Endodermal cell (in vitro differentiated cells): ENCODE measurements around the gene MANEAL. TPM values are rescaled to one million over a fixed set of nuclear protein-coding genes. Genes with fewer than 3 reads are reported as not detected.

Source experiments
- DNase-seq: peaks from one replicate; pipeline ENCODE4 v3.0.0-alpha.2; 2017
- H3K27ac ChIP-seq: 2 replicates; pipeline ENCODE4 v1.5.1; 2013; ENCODE audit warnings: mild to moderate bottlenecking, low read depth, low read length, moderate library complexity
- H3K27me3 ChIP-seq: 2 replicates; pipeline ENCODE4 v1.6.1; 2013; ENCODE audit warnings: mild to moderate bottlenecking, low read length, moderate library complexity; ENCODE audit not compliant: insufficient read depth, control insufficient read depth, poor library complexity, severe bottlenecking
- H3K36me3 ChIP-seq: 2 replicates; pipeline ENCODE4 v1.7.0; 2013; ENCODE audit warnings: mild to moderate bottlenecking, low read length, moderate library complexity; ENCODE audit not compliant: control insufficient read depth, insufficient read depth
- H3K4me1 ChIP-seq: one replicate; pipeline ENCODE4 v1.7.0; 2013; ENCODE audit warnings: low read length; ENCODE audit not compliant: control insufficient read depth, insufficient read depth
- H3K4me3 ChIP-seq: 2 replicates; pipeline ENCODE4 v1.5.1; 2013; ENCODE audit warnings: mild to moderate bottlenecking, low read length, moderate library complexity
- H3K9ac ChIP-seq: 2 replicates; pipeline ENCODE4 v1.6.1; 2013; ENCODE audit warnings: mild to moderate bottlenecking, low read length, moderate library complexity; ENCODE audit not compliant: poor library complexity, severe bottlenecking; ENCODE audit errors: extremely low read depth
- H3K9me3 ChIP-seq: 2 replicates; pipeline ENCODE4 v1.6.1; 2013; ENCODE audit warnings: mild to moderate bottlenecking, low read length, moderate library complexity; ENCODE audit not compliant: control insufficient read depth
- H3K27ac Mint-ChIP-seq: 2 replicates; pipeline ENCODE4 v1.8.0; 2020; ENCODE audit warnings: mixed read lengths
- H3K27me3 Mint-ChIP-seq: 2 replicates; pipeline ENCODE4 v1.8.0; 2021; ENCODE audit warnings: mild to moderate bottlenecking, mixed read lengths; ENCODE audit not compliant: insufficient read depth
- H3K36me3 Mint-ChIP-seq: 2 replicates; pipeline ENCODE4 v1.8.0; 2020; ENCODE audit warnings: low read depth, mixed read lengths
- H3K4me1 Mint-ChIP-seq: 2 replicates; pipeline ENCODE4 v1.8.0; 2020; ENCODE audit warnings: mixed read lengths
- H3K4me3 Mint-ChIP-seq: 2 replicates; pipeline ENCODE4 v1.8.0; 2020; ENCODE audit warnings: mild to moderate bottlenecking, moderate library complexity, mixed read lengths
- H3K9me3 Mint-ChIP-seq: 2 replicates; pipeline ENCODE4 v1.8.0; 2020; ENCODE audit warnings: mild to moderate bottlenecking, mixed read lengths
- WGBS, 2 experiments: methylation state at CpG; one replicate each; pipeline versions ENCODE4 v1.1.5 to v1.1.7; 2013; ENCODE audit warnings: missing lambda C conversion rate in 2 of 2, mixed read lengths in 1 of 2; ENCODE audit not compliant: insufficient coverage in 1 of 2, insufficient read length in 1 of 2; 5-methylcytosine and 5-hydroxymethylcytosine counted together
- total RNA-seq, 2 donors: library from RNA; stranded (reverse); fragmentation: NEBNext Ultra II Directional in 1 of 2; extraction: Animal tissue kit (Norgen Biotek cat#: 25700) in 1 of 2; gene quantifications; 2 replicates in 1 of 2; 3 replicates in 1 of 2; pipeline ENCODE4 v1.2.1, GENCODE V29; 2021
- TF ChIP-seq, protein P1 (sequence below): fragments of 200-600 bp; sonication (generic); conservative IDR thresholded peaks from 2 replicates; pipeline ENCODE4 v1.5.0; 2021; ENCODE audit warnings: antibody characterized with exemption, mild to moderate bottlenecking

MANEAL gene
- total RNA-seq, 2 donors from 2014 or later, result 7.0 to 9.6 TPM

DNA sequence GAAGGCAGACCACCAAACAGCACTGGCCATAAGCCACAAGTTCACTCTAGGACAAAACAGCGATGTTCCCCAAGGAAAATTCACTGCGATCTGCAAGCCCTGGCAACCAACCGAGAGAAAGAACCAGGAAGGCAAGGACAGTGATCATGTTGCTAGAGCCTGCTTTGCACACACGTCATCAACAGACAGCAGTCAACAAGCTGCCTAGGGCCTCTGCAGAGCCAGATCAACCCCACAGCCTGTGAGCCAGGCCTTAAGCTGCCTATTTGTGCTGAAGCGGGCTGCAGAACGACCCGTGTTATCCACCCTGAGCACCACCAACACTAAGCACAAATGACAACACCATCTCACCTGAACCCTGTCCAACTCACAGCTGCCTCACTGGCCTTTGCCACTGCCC lies 20.6 kb downstream of the MANEAL start:
- WGBS, 2 experiments, result 94 to 100% methylated on average over 5 to 7 of the region's 7 CpGs
- TF ChIP-seq, protein P1, sequence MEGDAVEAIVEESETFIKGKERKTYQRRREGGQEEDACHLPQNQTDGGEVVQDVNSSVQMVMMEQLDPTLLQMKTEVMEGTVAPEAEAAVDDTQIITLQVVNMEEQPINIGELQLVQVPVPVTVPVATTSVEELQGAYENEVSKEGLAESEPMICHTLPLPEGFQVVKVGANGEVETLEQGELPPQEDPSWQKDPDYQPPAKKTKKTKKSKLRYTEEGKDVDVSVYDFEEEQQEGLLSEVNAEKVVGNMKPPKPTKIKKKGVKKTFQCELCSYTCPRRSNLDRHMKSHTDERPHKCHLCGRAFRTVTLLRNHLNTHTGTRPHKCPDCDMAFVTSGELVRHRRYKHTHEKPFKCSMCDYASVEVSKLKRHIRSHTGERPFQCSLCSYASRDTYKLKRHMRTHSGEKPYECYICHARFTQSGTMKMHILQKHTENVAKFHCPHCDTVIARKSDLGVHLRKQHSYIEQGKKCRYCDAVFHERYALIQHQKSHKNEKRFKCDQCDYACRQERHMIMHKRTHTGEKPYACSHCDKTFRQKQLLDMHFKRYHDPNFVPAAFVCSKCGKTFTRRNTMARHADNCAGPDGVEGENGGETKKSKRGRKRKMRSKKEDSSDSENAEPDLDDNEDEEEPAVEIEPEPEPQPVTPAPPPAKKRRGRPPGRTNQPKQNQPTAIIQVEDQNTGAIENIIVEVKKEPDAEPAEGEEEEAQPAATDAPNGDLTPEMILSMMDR, result no peak
- Histone ChIP-seq H3K4me1 (no peaks in the 10 kb centered on the region), H3K36me3 (peaks cover 40% of the 10 kb centered on the region), H3K27ac (no peak overlapping the region), H3K9me3 (no peaks in the 10 kb centered on the region), H3K27me3 (no peaks in the 10 kb centered on the region), H3K9ac (no peak overlapping the region), H3K4me3 (no peak overlapping the region)
- Mint-ChIP-seq H3K36me3 (peaks cover 50% of the 10 kb centered on the region), H3K9me3 (no peaks in the 10 kb centered on the region), H3K4me3 (no peak overlapping the region), H3K27ac (no peak overlapping the region), H3K4me1 (peaks cover 9% of the 10 kb centered on the region), H3K27me3 (no peaks in the 10 kb centered on the region)
- DNase-seq, result no peak

DNA sequence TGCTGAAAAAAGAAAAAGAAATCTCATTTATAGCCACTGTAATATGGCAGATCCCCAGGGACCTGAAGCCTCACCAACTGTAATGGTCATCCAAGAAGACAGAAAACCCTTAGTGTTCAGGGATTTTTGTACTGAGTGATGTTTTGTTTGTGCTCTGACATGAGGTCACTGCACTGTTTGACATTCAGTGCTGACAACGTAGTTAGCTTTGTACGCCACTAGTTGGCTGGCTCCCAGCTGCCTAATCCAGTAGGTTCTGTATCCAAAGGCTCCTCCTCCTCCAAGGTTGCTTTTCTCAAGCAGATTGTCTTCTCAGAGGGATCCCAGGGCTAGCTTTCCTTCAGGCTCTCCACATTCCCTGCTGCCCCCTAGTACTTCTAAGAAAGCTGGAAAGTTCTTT lies 23.8 kb downstream of the MANEAL start:
- WGBS, 2 experiments, result 56 to 57% methylated on average over 2 of the region's 2 CpGs
- peak overlapping the region; percentile 72 for H3K27ac Mint-ChIP-seq
- H3K36me3 Mint-ChIP-seq, result peaks cover 58% of the 10 kb centered on the region
- Histone ChIP-seq H3K36me3 (peaks cover 49% of the 10 kb centered on the region), H3K9ac (no peak overlapping the region), H3K4me3 (no peak overlapping the region), H3K27me3 (no peaks in the 10 kb centered on the region), H3K27ac (no peak overlapping the region), H3K4me1 (no peaks in the 10 kb centered on the region), H3K9me3 (no peaks in the 10 kb centered on the region)
- H3K4me3 Mint-ChIP-seq, result no peak overlapping the region
- TF ChIP-seq, protein P1, result peak; percentile 61
- DNase-seq, result peak; percentile 70
- no peaks in the 10 kb centered on the region for H3K27me3 Mint-ChIP-seq
- no peaks in the 10 kb centered on the region for H3K9me3 Mint-ChIP-seq
- H3K4me1 Mint-ChIP-seq, result no peaks in the 10 kb centered on the region

- WGBS, 2 experiments, result 88 to 90% methylated on average over 1 to 2 of the region's 2 CpGs
- Mint-ChIP-seq H3K4me3 (no peak overlapping the region), H3K36me3 (peaks cover 54% of the 10 kb centered on the region), H3K4me1 (no peaks in the 10 kb centered on the region), H3K9me3 (no peaks in the 10 kb centered on the region), H3K27ac (no peak overlapping the region), H3K27me3 (no peaks in the 10 kb centered on the region)
- no peak overlapping the region for H3K27ac ChIP-seq
- H3K4me3 ChIP-seq, result no peak overlapping the region
- TF ChIP-seq, protein P1, result no peak
- peaks cover 46% of the 10 kb centered on the region for H3K36me3 ChIP-seq
- no peaks in the 10 kb centered on the region for H3K9me3 ChIP-seq
- DNase-seq, result no peak
- no peaks in the 10 kb centered on the region for H3K4me1 ChIP-seq
- no peaks in the 10 kb centered on the region for H3K27me3 ChIP-seq
- H3K9ac ChIP-seq, result no peak overlapping the region
These were observed 27.8 kb downstream of the MANEAL start for GRCh38 chr1:37821481-37821880.
